Gastrocnemius medialis (tissue), 4 donors: ENCODE data around the gene ZXDC. TPM values are rescaled to one million over a fixed set of nuclear protein-coding genes. Genes with fewer than 3 reads are reported as not detected.

ENCODE experiments used
- ATAC-seq, 2 donors: fragments of 150-250 bp; one replicate each; pipeline ENCODE4 v1.9.1; 2016
- DNase-seq, 2 donors: peaks; one replicate each; pipeline ENCODE4 v3.0.0-alpha.2; 2019
- H3K27ac ChIP-seq, 4 donors: fragments of 200-600 bp; sonication (generic); 1 replicate in 1 of 4; 2 replicates in 3 of 4; pipeline ENCODE4 v1.5.1; 2016 to 2018; ENCODE audit warnings: mild to moderate bottlenecking in 2 of 4, moderate library complexity in 1 of 4
- H3K27me3 ChIP-seq, 3 donors: fragments of 200-600 bp; sonication (generic) in 2 of 3; 1 replicate in 1 of 3; 2 replicates in 2 of 3; pipeline versions ENCODE4 v1.5.1 to v1.6.0; 2016 to 2019; ENCODE audit warnings: mild to moderate bottlenecking in 1 of 3, moderate library complexity in 1 of 3
- H3K36me3 ChIP-seq, 2 donors: fragments of 200-600 bp; sonication (generic) in 1 of 2; one replicate each; pipeline ENCODE4 v1.5.1; 2017 to 2018
- H3K4me1 ChIP-seq, 2 donors: fragments of 200-600 bp; sonication (generic) in 1 of 2; one replicate each; pipeline ENCODE4 v1.5.1; 2016 to 2017; ENCODE audit warnings: mild to moderate bottlenecking in 2 of 2
- H3K4me3 ChIP-seq, 4 donors: fragments of 200-600 bp; sonication (generic) in 3 of 4; 1 replicate in 1 of 4; 2 replicates in 3 of 4; pipeline ENCODE4 v1.5.1; 2016 to 2019; ENCODE audit warnings: mild to moderate bottlenecking in 2 of 4
- H3K9me3 ChIP-seq, 3 donors: fragments of 200-600 bp; sonication (generic) in 2 of 3; 1 replicate in 1 of 3; 2 replicates in 2 of 3; pipeline ENCODE4 v1.5.1; 2016 to 2019
- CTCF ChIP-seq, 5 experiments: fragments of 450-650 bp in 3 of 5; fragments of 200-600 bp in 2 of 5; sonication (generic) in 2 of 5; IDR thresholded peaks in 4 of 5; conservative IDR thresholded peaks in 1 of 5; 1 replicate in 4 of 5; 2 replicates in 1 of 5; pipeline ENCODE4 v1.5.1; 2016 to 2019; ENCODE audit warnings: antibody characterized with exemption in 5 of 5, mild to moderate bottlenecking in 3 of 5, moderate library complexity in 3 of 5
- POLR2A ChIP-seq, 2 donors: fragments of 450-650 bp; IDR thresholded peaks; one replicate each; pipeline ENCODE4 v1.6.1; 2017; ENCODE audit warnings: antibody characterized with exemption in 2 of 2, mild to moderate bottlenecking in 2 of 2, moderate library complexity in 2 of 2
- in situ Hi-C, 4 donors: fragments of 200-750 bp; cut with MboI; loops; one replicate each; pipeline versions ENCODE4 v1.15.0 to v1.8.0; 2017; ENCODE audit warnings: low sequenced_read_pairs in 4 of 4
- intact Hi-C: fragments of 100-400 bp; cut with DNase I; formaldehyde crosslinking; loops from one replicate; pipeline ENCODE4 v1.15.1; 2023; ENCODE audit warnings: low total_unique reads
- total RNA-seq, 4 donors: library from RNA; depleted of rRNA; stranded (reverse); fragments of >200 nt; gene quantifications; one replicate each; pipeline versions ENCODE4 v1.1.0 to v1.2.3, GENCODE V29; 2016

The ZXDC gene
- total RNA-seq, 4 donors from 2014 or later, result 40.9 to 54.2 (median 45.4) TPM

- peaks cover 15 to 26% of the 10 kb centered on the region in 2 donors for H3K4me1 ChIP-seq
- TF ChIP-seq CTCF (IDR thresholded peaks at IDR 0.05 in 4 of 5, conservative IDR thresholded peaks at IDR 0.05 in 1 of 5) (no peak), POLR2A (IDR thresholded peaks at IDR 0.05) (no peak)
- intact Hi-C loops (no loop called here), in situ Hi-C loops (no loop called here)
- H3K27ac ChIP-seq, result no peak overlapping the region
- no peaks in the 10 kb centered on the region for H3K27me3 ChIP-seq
- no peak for DNase-seq
- H3K9me3 ChIP-seq, result no peaks in the 10 kb centered on the region
- H3K4me3 ChIP-seq, result no peak overlapping the region
- no peak for ATAC-seq
- peaks cover 0 to 35% of the 10 kb centered on the region in 2 donors for H3K36me3 ChIP-seq
Measured at GRCh38 chr3:126446791-126447190, 28.9 kb downstream of the ZXDC start.

- intact Hi-C loops, result no loop called here
- no peak overlapping the region for H3K27ac ChIP-seq
- peaks cover 15 to 28% of the 10 kb centered on the region in 2 donors for H3K4me1 ChIP-seq
- DNase-seq, result no peak
- ATAC-seq, result no peak
- H3K36me3 ChIP-seq, result peaks cover 0 to 36% of the 10 kb centered on the region in 2 donors
- TF ChIP-seq POLR2A (IDR thresholded peaks at IDR 0.05) (no peak), CTCF (IDR thresholded peaks at IDR 0.05 in 4 of 5, conservative IDR thresholded peaks at IDR 0.05 in 1 of 5) (no peak)
- in situ Hi-C loops, result no loop called here
- H3K27me3 ChIP-seq, result no peaks in the 10 kb centered on the region
- no peaks in the 10 kb centered on the region for H3K9me3 ChIP-seq
- no peak overlapping the region for H3K4me3 ChIP-seq
Measured at GRCh38 chr3:126446301-126446700, 29.4 kb downstream of the ZXDC start.

DNA sequence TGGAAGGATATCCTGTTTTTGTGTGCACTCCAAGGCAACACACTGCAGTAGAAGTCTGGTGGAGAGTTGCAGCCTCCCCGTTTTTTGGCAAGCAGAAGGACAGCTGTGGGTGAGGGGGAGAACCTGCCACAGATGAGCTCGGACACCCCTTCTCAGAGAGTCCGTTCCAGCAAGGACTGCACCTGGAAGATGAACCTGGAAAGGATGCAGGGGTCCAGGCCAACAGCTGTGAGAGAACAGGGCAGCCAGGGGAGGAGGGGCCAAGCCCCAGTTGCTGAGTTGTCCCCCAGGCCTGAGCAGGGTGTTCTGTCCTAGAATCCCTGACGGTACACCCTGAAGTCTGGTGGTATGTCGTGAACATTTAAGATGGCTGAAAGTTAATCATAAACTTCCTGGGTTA is 30.2 kb downstream of the ZXDC start:
- H3K27ac ChIP-seq, result no peak overlapping the region
- in situ Hi-C loops, result no loop called here
- peaks cover 15 to 28% of the 10 kb centered on the region in 2 donors for H3K4me1 ChIP-seq
- TF ChIP-seq POLR2A (IDR thresholded peaks at IDR 0.05) (no peak), CTCF (IDR thresholded peaks at IDR 0.05 in 4 of 5, conservative IDR thresholded peaks at IDR 0.05 in 1 of 5) (no peak)
- ATAC-seq, result peak in 1 of 2 donors; percentile 16
- H3K9me3 ChIP-seq, result no peaks in the 10 kb centered on the region
- H3K36me3 ChIP-seq, result peaks cover 0 to 29% of the 10 kb centered on the region in 2 donors
- H3K4me3 ChIP-seq, result no peak overlapping the region
- H3K27me3 ChIP-seq, result no peaks in the 10 kb centered on the region
- no peak for DNase-seq
- intact Hi-C loops, result no loop called here

DNA sequence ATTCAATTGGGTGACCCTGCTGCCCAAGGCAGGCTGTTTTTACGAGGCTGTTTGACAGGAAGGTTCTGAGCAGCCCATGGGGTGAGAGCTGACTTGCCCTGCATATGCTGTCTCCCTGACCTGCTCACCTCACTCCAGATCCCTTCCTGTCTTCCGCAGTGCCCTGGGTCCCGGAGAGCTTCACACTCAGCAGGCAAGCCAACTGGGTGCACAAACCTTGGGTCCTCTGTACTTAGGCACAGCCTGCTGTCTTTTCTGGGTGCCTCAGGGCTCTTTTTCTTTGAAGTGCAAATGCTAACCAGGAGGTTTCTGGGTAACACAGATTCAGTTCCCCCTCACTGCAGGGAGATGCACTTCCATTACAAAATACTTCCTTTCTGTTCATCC is 32.8 kb downstream of the ZXDC start:
- H3K27me3 ChIP-seq, result no peaks in the 10 kb centered on the region
- ATAC-seq (no peak), DNase-seq (no peak)
- TF ChIP-seq CTCF (IDR thresholded peaks at IDR 0.05 in 4 of 5, conservative IDR thresholded peaks at IDR 0.05 in 1 of 5), result no peak
- TF ChIP-seq POLR2A (IDR thresholded peaks at IDR 0.05), result no peak
- peaks cover 9 to 22% of the 10 kb centered on the region in 2 donors for H3K4me1 ChIP-seq
- in situ Hi-C loops (no loop called here), intact Hi-C loops (no loop called here)
- no peak overlapping the region for H3K27ac ChIP-seq
- peaks cover 0 to 31% of the 10 kb centered on the region in 2 donors for H3K36me3 ChIP-seq
- no peak overlapping the region for H3K4me3 ChIP-seq
- H3K9me3 ChIP-seq, result no peaks in the 10 kb centered on the region
